Thymus (tissue), 11 donors: ENCODE results near the gene PLEKHG4B. TPM values are rescaled to one million over a fixed set of nuclear protein-coding genes. Genes with fewer than 3 reads are reported as not detected.

ENCODE experiments used
- DNase-seq, 9 donors: peaks; one replicate each; pipeline ENCODE4 v3.0.0-alpha.2; 2013; ENCODE audit warnings: low spot score in 9 of 9, low read depth in 6 of 9, missing footprints in 1 of 9
- H3K27ac ChIP-seq, 2 donors: one replicate each; pipeline ENCODE4 v1.5.1; 2013; ENCODE audit warnings: control low read depth in 1 of 2, low read depth in 1 of 2, low read length in 1 of 2, mild to moderate bottlenecking in 1 of 2, moderate library complexity in 1 of 2
- H3K27me3 ChIP-seq, 2 donors: one replicate each; pipeline ENCODE4 v1.5.1; 2013; ENCODE audit warnings: low read length in 1 of 2; ENCODE audit not compliant: control insufficient read depth in 2 of 2, insufficient read depth in 1 of 2
- H3K36me3 ChIP-seq, 2 donors: one replicate each; pipeline ENCODE4 v1.5.1; 2013; ENCODE audit warnings: low read length in 1 of 2, mild to moderate bottlenecking in 1 of 2, moderate library complexity in 1 of 2; ENCODE audit not compliant: control insufficient read depth in 2 of 2, insufficient read depth in 2 of 2
- H3K4me1 ChIP-seq, 2 donors: one replicate each; pipeline ENCODE4 v1.5.1; 2013; ENCODE audit warnings: low read length in 2 of 2; ENCODE audit not compliant: control insufficient read depth in 2 of 2, insufficient read depth in 2 of 2
- H3K4me3 ChIP-seq, 2 donors: one replicate each; pipeline ENCODE4 v1.5.1; 2013; ENCODE audit warnings: low read length in 2 of 2, control low read depth in 1 of 2, mild to moderate bottlenecking in 1 of 2
- H3K9me3 ChIP-seq, 2 donors: one replicate each; pipeline ENCODE4 v1.5.1; 2013; ENCODE audit warnings: low read length in 1 of 2, mild to moderate bottlenecking in 1 of 2; ENCODE audit not compliant: control insufficient read depth in 2 of 2, insufficient read depth in 1 of 2
- WGBS: extraction: QIAGEN DNeasy Blood & Tissue Kit; methylation state at CpG from one replicate; pipeline ENCODE4 v1.1.7; 2013; 5-methylcytosine and 5-hydroxymethylcytosine counted together
- polyA plus RNA-seq: library from polyadenylated mRNA; stranded (reverse); fragments of 200-250 nt; gene quantifications from one replicate; pipeline ENCODE4 v1.2.3, GENCODE V29; 2013
- total RNA-seq: library from RNA; stranded (reverse); fragments of 120-200 nt; gene quantifications from one replicate; pipeline ENCODE4 v1.2.4, GENCODE V29; 2013
- donor health status: healthy.

Gene PLEKHG4B
- total and polyA plus RNA-seq, 2 donors, result 0.47 to 0.64 TPM

- 78% methylated on average over 16 of the region's 16 CpGs for WGBS
- Histone ChIP-seq H3K36me3 (peaks cover 0 to 3% of the 10 kb centered on the region in 2 donors), H3K27me3 (peaks cover 0 to 4% of the 10 kb centered on the region in 2 donors), H3K4me3 (peak overlapping the region in 1 of 2 donors; percentile 47), H3K27ac (peak overlapping the region in 1 of 2 donors; percentile 86), H3K9me3 (no peaks in the 10 kb centered on the region), H3K4me1 (peaks cover 13 to 49% of the 10 kb centered on the region in 2 donors)
- peak in 1 of 9 donors; percentile 20 for DNase-seq
Measured at GRCh38 chr5:190366-191035, 98.5 kb downstream of the PLEKHG4B start.

GRCh38 chr5:191036-191948 lies 99.3 kb downstream of the PLEKHG4B start, which contains the start of gene LRRC14B:
Gene LRRC14B (plus strand): TSS chr5:191495. CDS start chr5:191539, 44 bp downstream.
- WGBS, result 25% methylated on average over 56 of the region's 56 CpGs
- H3K27ac ChIP-seq, result peak within 1 kb of the TSS; percentile 66 to 86
- H3K4me3 ChIP-seq, result peak within 1 kb of the TSS; percentile 47 to 50

GRCh38 chr5:191949-192690 lies 100.2 kb downstream of the PLEKHG4B start:
- Histone ChIP-seq H3K4me3 (peak overlapping the region in 1 of 2 donors; percentile 50), H3K36me3 (peaks cover 0 to 3% of the 10 kb centered on the region in 2 donors), H3K27ac (no peak overlapping the region), H3K4me1 (peaks cover 13 to 57% of the 10 kb centered on the region in 2 donors), H3K27me3 (peaks cover 0 to 4% of the 10 kb centered on the region in 2 donors), H3K9me3 (no peaks in the 10 kb centered on the region)
- no peak for DNase-seq
- WGBS, result 96% methylated on average over 46 of the region's 46 CpGs

More at GRCh38 chr5:191036-191948, 99.3 kb downstream of the PLEKHG4B start, which contains the start of gene LRRC14B:
- H3K9me3 ChIP-seq, result no peaks in the 10 kb centered on the region
- peaks cover 0 to 4% of the 10 kb centered on the region in 2 donors for H3K27me3 ChIP-seq
- peak; percentile 32 to 83 (median 58) for DNase-seq
- H3K4me1 ChIP-seq, result peaks cover 13 to 57% of the 10 kb centered on the region in 2 donors
- peaks cover 0 to 3% of the 10 kb centered on the region in 2 donors for H3K36me3 ChIP-seq

GRCh38 chr5:192691-192969 lies 100.7 kb downstream of the PLEKHG4B start:
- H3K27me3 ChIP-seq, result peaks cover 0 to 4% of the 10 kb centered on the region in 2 donors
- 84% methylated on average over 9 of the region's 9 CpGs for WGBS
- H3K4me3 ChIP-seq, result no peak overlapping the region
- peaks cover 0 to 3% of the 10 kb centered on the region in 2 donors for H3K36me3 ChIP-seq
- no peak overlapping the region for H3K27ac ChIP-seq
- H3K4me1 ChIP-seq, result peaks cover 13 to 57% of the 10 kb centered on the region in 2 donors
- DNase-seq, result no peak
- H3K9me3 ChIP-seq, result no peaks in the 10 kb centered on the region

GRCh38 chr5:192970-193831 lies 101.2 kb downstream of the PLEKHG4B start:
- no peak for DNase-seq

GRCh38 chr5:194102-194501 lies 102.1 kb downstream of the PLEKHG4B start:
- H3K4me3 ChIP-seq, result no peak overlapping the region
- no peak for DNase-seq
- 95% methylated on average over 15 of the region's 15 CpGs for WGBS
- peaks cover 0 to 2% of the 10 kb centered on the region in 2 donors for H3K27me3 ChIP-seq
- peaks cover 3 to 6% of the 10 kb centered on the region in 2 donors for H3K36me3 ChIP-seq
- peaks cover 6 to 46% of the 10 kb centered on the region in 2 donors for H3K4me1 ChIP-seq
- no peaks in the 10 kb centered on the region for H3K9me3 ChIP-seq
- no peak overlapping the region for H3K27ac ChIP-seq

More at GRCh38 chr5:192970-193831, 101.2 kb downstream of the PLEKHG4B start:
- peaks cover 0 to 2% of the 10 kb centered on the region in 2 donors for H3K27me3 ChIP-seq
- 90% methylated on average over 17 of the region's 17 CpGs for WGBS
- peaks cover 0 to 3% of the 10 kb centered on the region in 2 donors for H3K36me3 ChIP-seq
- H3K4me1 ChIP-seq, result peaks cover 13 to 55% of the 10 kb centered on the region in 2 donors
- no peak overlapping the region for H3K4me3 ChIP-seq
- no peaks in the 10 kb centered on the region for H3K9me3 ChIP-seq
- no peak overlapping the region for H3K27ac ChIP-seq

GRCh38 chr5:194603-195209 lies 102.7 kb downstream of the PLEKHG4B start:
- Histone ChIP-seq H3K27ac (no peak overlapping the region), H3K4me3 (no peak overlapping the region), H3K27me3 (peaks cover 0 to 2% of the 10 kb centered on the region in 2 donors), H3K36me3 (peaks cover 3 to 7% of the 10 kb centered on the region in 2 donors), H3K9me3 (no peaks in the 10 kb centered on the region), H3K4me1 (peaks cover 6 to 42% of the 10 kb centered on the region in 2 donors)
- 97% methylated on average over 36 of the region's 36 CpGs for WGBS
- no peak for DNase-seq
